Measurements from ENCODE around the gene KIN. TPM values are rescaled to one million over a fixed set of nuclear protein-coding genes. Genes with fewer than 3 reads are reported as not detected.

The KIN gene, protein sequence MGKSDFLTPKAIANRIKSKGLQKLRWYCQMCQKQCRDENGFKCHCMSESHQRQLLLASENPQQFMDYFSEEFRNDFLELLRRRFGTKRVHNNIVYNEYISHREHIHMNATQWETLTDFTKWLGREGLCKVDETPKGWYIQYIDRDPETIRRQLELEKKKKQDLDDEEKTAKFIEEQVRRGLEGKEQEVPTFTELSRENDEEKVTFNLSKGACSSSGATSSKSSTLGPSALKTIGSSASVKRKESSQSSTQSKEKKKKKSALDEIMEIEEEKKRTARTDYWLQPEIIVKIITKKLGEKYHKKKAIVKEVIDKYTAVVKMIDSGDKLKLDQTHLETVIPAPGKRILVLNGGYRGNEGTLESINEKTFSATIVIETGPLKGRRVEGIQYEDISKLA
- 13.9 and 17.2 TPM in 2 replicates for total RNA-seq

DNA sequence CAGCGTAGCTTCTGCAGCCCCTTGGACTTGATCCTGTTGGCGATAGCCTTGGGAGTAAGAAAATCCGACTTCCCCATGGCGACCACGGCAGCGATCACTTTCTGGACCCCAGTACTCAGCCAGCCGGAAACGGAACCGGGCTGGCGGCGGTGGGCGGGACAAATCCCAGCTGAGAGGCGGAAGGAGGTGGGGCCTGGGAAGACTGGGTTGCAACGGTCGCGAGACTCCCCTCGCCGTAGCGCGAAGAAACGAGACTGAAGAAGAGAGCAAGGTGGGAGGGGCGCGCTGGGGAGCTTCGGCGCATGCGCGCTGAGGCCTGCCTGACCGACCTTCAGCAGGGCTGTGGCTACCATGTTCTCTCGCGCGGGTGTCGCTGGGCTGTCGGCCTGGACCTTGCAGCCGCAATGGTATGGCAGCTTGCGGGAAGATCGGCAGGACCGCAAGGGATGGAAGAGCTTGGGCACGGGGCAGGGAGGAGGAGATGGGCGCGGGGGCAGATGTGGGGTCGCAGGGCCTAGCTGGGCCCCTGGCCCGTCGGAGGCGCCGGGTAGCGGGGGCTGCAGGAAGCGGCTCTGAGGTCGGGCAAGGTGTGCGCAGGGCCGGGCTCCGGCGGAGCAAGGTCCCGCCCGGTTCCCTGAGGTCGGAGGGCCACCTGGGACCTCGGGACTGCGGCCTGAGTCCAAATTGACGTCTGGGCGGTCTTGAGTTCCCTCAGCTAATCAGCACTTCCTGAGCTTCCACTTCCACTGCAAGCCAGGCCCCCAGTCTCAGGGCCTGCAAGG lies at the start of gene KIN, which contains the start of gene ATP5F1C:
Gene KIN (minus strand): TSS at position 137 of the 782 bp plus-strand sequence. CDS start 60 bp downstream, at position 77.
Gene ATP5F1C (plus strand): TSS at position 321 of the 782 bp plus-strand sequence. CDS start 31 bp downstream, at position 352.
- intact Hi-C loops (cut with micrococcal nuclease) = loop anchor here (1.0 to 10.0 kb wide), 10 partner anchors 30 to 1901 kb away; partner anchors contain the start of genes ANKRD16, PRKCQ, SFMBT2 and TAF3

DNA sequence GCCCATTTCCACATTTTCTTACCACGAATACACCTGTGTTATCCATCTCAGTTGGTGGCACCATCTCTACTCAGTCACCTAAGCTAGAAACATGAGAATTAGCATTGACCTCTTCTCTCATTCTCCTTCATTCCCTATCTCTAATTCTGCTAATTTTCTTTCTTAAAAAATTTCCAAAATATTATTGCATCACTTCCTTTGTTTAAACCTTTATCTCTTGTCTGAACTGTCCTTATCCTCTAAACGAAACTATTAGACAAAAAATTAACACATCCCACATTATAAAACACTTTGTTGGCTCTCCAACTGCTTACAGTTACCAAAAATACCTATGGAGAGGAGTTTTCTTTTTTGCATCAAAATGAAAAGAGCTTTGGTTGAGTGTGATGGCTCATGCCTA lies 48.8 kb upstream of the KIN start:
- intact Hi-C loops (cut with micrococcal nuclease) = no loop called here

DNA sequence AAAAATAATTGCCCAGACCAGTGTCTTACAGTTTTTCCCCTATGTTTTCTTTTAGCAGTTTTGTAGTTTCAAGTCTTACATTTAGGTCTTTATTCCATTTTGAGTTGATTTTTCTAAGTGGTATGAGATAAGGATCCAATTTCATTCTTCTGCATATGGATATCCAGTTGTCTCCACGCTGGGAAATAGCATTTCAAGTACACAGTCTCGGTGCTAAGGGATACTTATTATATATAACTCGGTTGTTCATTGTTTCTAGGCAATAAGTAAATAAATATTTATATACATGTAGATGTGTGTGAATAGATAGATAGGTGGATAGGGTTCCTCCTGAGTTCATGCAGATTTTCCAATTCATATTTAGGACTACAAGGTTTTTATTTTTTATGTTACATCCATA lies 46.5 kb upstream of the KIN start:
- intact Hi-C loops (cut with micrococcal nuclease) = no loop called here

DNA sequence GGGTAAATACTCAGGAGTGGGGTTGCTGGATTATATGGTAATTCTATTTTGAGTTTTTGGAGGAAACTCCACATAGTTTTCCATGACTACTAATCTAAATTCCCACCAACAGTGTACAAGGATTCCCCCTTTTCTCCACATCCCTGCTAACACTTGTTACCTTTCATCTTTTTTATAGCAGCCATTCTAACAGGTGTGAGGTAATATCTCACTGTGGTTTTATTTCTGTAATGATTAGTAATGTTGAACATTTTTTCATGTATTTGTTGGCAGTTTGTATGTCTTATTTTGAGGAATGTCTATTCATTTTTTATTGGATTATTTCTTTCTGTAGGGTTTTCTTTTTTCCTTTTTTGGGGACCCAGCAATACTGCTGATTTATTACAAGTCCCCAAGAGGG lies 45.4 kb upstream of the KIN start:
- intact Hi-C loops (cut with micrococcal nuclease) = no loop called here

DNA sequence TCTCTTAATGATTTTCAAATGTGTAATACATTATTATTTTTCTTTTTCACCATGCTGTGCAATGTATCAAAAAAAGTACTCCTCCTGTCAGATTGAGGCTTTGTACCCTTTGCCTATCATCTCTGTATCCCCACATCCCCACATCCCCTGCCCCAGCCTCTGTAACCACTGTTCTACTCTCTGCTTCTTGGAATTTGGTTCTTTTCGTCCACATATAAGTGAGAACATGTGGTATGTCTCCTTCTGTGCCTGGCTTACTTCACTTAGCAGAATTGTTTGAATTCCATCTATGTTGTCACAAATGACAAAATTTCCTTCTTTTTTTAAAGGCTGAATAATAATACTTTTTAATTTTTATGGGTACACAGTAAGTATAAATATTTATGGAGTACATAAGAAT lies 44.3 kb upstream of the KIN start:
- intact Hi-C loops (cut with micrococcal nuclease) = no loop called here

DNA sequence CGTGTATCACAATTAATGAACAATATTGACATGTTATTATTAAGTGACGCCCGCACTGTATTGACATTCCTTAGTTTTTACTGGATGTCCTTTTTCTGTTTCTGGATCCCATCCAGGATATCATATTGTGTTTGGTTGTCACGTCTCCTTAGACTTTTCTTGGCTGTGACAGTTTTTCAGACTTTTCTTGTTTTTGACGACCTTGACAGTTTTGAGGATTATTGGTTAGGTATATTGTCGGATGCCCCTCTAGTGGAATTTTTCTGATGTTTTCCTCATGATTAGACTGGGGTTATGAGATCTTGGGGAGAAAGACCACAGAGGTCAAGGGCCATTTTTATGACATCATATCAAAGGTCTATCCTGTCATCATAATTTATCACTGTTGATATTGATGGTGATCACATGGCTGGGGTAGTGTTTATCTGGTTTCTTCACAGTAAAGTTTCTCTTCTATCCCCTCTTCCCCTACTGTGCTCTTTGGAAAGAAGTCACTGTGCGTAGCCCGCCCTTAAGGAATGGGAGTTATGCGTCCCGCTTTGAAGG lies 41.6 kb upstream of the KIN start:
- intact Hi-C loops (cut with micrococcal nuclease) = no loop called here

DNA sequence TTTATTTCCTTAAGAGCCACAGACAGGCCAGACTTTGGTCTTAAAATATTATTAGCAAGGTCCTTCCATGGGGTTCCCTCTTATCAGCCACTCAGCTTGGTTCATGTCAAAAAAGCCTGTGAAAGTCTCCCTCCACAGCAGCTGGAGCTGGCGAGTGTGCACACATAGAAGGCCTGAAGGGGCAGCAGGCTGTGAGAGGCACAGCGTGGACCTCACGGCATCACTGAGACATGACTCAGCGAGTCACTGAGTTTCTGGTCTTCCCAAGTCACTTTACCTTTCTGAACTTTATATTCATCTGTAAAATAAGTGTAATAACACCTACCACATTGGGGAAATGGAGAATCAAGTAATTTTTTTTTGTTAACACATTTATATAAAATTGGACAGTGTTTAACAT lies 39.2 kb upstream of the KIN start:
- intact Hi-C loops (cut with micrococcal nuclease) = loop anchor here (2.0 kb wide), 1 partner anchor 62 kb away; no protein-coding TSS in a partner anchor

DNA sequence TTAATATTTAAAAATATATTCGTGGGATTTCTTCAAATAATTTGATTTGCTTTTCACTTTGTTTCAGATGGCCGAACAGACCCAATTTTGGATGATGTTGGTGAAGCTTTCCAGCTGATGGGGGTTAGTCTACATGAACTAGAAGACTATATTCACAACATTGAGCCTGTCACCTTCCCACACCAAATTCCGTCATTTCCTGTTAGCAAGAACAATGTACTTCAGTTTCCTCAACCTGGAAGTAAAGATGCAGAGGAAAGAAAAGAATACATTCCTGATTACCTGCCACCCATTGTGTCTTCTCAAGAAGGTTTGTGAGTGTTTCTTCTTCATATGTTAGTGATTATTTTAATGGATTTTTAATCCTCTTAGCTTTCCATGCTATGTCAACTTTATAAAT lies 36.5 kb upstream of the KIN start:
- intact Hi-C loops (cut with micrococcal nuclease) = no loop called here

DNA sequence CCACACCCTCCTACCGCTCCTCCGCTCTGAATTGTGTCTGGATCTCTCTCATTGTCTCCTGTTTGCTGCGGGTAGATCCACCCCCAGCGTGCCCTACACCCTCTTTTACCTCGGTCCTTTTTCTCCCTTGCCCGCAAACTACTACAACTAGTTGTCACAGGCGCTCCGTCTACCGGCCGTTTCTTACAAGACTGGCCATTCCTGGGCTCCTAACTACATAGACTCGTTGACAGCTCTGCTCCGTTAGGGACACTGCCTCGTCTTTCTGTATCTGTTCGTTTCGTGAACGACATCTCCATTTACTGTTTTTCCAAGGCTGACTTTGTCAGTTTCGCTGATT lies 31.3 kb upstream of the KIN start:
- intact Hi-C loops (cut with micrococcal nuclease) = loop anchor here (5.0 to 10.0 kb wide), 3 partner anchors 233 to 1483 kb away; partner anchors contain the start of gene GATA3

DNA sequence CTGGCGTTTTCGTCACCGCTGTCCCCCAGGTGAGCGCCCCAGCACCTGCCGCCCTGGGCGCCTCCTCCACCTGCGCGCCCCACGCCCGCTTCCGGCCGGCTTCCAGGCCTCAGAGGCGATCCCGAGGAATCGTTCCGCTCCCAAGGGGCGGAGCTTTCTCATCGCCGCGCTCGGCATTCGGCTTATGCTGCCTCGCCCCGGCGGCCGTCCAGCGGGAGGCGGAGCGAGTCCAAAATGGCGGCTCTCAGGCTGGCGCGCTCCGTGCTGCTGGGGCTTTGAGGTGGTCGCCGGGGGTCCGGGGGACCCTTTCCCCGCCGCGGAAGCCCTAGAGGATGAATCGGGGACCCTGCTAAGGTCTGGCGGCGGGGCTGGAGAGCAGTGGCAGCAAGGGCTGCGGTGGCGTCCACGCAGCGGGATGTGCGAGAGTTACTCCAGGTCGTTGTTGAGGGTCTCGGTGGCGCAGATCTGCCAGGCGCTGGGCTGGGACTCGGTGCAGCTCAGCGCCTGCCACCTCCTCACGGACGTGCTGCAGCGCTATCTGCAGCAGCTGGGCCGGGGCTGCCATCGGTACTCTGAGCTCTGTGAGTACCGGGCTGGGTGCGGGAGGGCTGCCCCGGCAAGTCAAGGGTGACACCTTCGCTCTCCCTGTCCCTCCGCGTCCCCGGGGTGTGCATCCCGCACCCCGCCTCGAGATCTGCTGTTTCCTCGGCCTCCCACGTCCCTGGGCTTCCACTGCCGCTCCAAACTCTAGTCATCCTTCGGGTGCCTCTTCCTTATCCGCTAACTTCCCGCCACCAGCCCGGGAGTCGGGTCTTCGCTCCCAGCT lies 30.7 kb upstream of the KIN start, which contains the start of gene TAF3:
Gene TAF3 (plus strand): TSS at position 211 of the 826 bp plus-strand sequence. CDS start 205 bp downstream, at position 416.
- intact Hi-C loops (cut with micrococcal nuclease) = loop anchor here (1.0 to 10.0 kb wide), 6 partner anchors 30 to 1484 kb away; partner anchors contain the start of genes ATP5F1C, GATA3 and SFMBT2

DNA sequence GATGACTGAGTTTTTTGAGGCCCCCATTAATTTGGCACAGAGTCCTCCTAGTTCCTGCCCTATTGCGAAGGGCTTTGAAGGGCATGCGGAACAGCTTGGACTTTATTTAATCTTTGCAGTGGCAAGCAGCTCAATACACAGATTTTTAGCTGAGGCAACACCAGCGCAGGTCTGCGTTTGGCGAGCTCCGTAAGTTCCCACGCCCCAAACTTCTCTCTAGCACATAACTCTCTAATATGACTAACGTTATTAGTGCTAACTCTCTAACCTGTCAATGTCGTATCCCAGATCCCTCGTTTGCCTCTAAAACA lies 30.1 kb upstream of the KIN start:
- intact Hi-C loops (cut with micrococcal nuclease) = loop anchor here (1.0 to 10.0 kb wide), 6 partner anchors 30 to 1484 kb away; partner anchors contain the start of genes ATP5F1C, GATA3 and SFMBT2

DNA sequence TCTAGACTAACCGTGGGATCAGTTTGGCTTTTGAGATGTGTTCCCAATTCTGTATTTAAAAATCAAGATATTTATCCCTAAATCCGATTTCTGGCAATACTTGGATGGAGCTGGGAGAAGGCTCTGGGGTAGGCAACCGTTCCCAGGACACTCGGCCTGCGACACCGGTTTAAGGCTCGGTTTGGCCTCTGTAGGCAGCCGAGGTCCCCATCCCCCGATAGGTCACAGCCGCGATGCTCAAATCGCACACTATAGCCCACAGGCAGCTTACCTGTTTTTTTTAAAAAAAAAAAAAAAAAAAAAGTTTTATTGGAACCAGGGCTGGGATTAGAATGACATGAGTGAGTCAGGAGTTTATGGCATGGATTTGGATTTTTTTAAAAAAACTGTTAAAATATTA lies 29.8 kb upstream of the KIN start:
- intact Hi-C loops (cut with micrococcal nuclease) = loop anchor here (5.0 to 10.0 kb wide), 3 partner anchors 235 to 1485 kb away; partner anchors contain the start of gene GATA3

DNA sequence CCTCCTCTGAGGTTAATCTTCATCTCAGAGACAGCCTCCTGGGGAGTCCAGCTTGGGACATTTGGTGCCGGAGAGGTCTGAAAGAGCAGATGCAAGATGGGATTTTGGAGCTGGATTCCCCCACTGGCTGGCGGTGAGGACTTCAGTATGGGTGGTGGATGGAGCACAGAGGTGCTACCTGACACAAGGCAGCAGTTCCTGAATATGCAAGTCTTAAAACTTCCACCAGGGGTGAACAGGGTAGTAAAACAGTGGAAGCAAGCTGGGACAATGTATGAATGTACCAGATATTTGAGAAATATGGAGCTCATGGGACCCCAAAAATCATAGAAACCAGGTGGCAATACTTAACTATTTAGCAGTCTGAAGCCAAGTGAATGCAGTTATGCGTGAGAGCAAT lies 25.7 kb upstream of the KIN start:
- intact Hi-C loops (cut with micrococcal nuclease) = loop anchor here (10.0 kb wide), 1 partner anchor 591 kb away; no protein-coding TSS in a partner anchor

DNA sequence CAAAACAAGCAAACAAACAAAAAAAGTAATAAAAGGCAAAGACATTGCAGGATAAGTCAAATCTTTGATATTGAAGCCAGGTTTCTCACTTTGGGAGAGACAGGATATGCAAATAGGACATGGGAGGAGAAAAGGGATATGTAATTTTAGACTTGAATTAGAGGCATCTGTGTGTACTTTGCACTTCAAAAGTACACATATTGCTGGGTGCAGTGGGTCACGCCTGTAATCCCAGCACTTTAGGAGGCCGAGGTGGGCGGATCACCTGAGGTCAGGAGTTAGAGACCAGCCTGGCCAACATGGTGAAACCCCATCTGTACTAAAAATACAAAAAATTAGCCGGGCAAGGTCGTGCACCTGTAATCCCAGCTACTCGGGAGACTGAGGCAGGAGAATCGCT lies 23.9 kb upstream of the KIN start:
- intact Hi-C loops (cut with micrococcal nuclease) = loop anchor here (10.0 kb wide), 1 partner anchor 593 kb away; no protein-coding TSS in a partner anchor

DNA sequence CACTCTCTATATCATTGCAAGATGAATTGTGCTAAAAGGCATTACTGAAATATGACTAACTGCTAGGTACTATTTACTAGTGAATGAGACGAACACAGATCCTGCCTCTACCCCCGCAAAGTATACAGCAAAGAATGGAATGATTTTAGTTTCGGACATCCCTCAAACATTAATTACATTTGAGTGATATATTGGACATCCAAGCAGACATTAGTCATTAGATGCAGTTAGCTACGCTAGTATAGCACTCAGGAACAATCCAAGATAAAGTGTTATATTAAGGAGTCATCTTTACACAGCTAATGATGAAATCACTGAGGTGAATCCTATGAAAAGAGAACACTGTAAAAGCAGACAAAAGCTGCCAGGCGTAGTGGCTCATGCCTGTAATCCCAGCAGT lies 23.2 kb upstream of the KIN start:
- intact Hi-C loops (cut with micrococcal nuclease) = loop anchor here (10.0 kb wide), 1 partner anchor 594 kb away; no protein-coding TSS in a partner anchor

DNA sequence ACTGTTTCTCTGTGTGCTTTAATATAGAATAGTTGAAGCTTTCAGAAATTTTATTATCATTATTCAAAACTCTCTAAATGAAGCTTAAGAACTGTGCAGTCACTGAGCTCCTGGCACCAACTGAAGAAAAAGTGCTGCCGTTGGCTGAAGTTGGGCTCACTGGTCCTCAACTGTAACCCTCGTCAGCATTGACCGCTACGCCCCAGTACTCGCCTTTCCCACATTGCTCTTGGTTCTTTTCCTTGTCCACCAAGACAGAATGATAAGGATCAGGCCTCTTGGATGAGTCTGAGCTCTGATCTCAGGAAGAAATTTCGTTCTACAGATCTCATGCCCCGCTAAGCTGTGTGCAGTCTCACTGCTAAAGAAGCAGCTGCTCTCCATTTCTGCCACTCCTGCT lies 22.6 kb upstream of the KIN start:
- intact Hi-C loops (cut with micrococcal nuclease) = loop anchor here (10.0 kb wide), 1 partner anchor 594 kb away; no protein-coding TSS in a partner anchor

DNA sequence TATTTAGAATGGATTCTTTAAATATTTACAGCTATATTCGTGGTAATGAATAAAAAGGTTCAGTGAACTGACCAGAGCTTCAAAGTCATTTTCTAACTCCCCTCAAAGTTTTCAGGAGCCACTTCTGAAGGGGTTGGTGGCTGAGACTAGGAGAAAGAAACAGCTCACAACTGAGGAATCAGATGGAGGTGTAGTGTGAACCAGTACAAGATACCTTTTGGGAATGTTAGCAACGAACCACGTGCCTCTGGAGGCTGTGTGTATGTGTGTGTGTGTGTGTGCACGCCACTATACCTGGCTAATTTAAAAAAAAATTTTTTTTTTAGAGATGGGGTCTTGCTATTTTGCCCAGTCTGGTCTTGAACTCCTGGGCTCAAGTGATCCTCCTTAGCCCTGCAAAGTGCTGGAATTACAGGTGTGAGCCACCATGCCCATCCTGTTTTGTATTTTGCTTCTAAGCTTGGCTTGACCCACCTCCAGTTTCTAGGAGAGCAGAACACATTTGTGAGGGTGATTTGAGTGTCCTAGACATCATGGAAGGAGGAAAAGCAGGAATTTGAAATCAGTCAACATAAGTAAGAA lies 21.0 kb upstream of the KIN start:
- intact Hi-C loops (cut with micrococcal nuclease) = no loop called here

DNA sequence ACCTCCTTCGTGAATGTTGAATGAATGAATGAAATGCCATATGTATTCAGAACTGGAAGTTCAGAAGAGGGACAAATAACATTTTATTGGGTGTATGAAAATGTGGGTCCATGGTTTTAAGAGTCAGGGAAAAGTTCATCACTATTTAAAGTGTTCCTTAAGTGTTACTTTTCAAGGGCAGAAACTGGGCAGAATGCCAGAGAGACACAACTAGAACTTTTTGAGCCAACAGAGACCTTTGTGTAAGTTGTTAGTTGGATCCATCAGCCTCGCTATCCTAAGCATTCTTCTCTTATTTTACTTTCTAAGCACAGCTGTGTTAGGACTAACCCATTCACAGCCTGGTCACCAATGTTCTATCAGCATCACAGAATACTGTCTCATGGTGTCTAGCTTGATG lies 16.9 kb upstream of the KIN start:
- intact Hi-C loops (cut with micrococcal nuclease) = no loop called here

DNA sequence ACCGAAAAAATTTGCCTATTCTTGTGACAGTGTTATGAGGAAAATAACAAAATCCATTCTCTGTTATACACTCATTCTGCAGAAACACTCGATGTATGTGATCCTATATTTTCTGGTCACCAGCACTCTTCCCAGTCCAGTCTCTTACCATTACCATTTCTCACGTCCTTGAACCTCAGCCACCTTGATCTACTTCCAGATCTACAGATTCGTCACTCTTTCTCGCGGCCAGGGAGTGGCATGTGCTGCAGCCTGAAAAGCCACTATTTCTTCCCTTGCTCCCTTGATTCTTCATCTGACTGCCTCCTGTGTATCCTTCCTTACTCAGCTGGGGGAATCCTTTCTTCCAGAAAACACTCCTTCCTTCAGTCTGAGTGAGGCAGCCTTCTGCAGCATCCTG lies 16.4 kb upstream of the KIN start:
- intact Hi-C loops (cut with micrococcal nuclease) = no loop called here

DNA sequence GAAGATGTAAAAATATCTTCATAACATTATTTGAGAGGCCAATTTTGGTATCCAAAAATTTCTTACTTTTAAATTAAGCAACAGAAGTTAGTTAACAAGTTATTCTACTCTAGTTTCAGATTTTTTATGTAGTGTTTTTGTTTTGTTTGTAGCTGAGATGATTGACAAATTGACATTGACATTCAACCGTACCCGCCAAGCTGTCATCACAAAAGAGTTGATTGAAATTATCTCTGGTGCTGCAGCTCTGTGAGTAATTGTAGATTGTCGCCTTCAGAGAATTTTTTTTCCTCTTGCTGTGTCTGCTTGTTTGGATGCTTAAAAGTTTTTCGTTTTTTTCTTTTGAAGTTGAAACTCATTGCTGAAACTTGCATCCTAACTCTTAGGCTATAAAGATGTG lies 14.8 kb upstream of the KIN start:
- intact Hi-C loops (cut with micrococcal nuclease) = no loop called here
